NCI-H526 treated with DMSO at 0.1 percent for 48 hours (cell line): ENCODE measurements around the gene ABL2.
"Not testable (repeated sequence)": the region's sequence is repeated elsewhere in the genome, so short reads cannot be mapped to it uniquely, and the experiment has no call there.

ENCODE experiments used
- DNase-seq: peaks from one replicate; lab custom pipeline; 2025; lab: John Stamatoyannopoulos, UW

Gene ABL2

GRCh38 chr1:179213317-179213716 lies 16.2 kb downstream of the ABL2 start:
- DNase-seq: not testable (repeated sequence)

GRCh38 chr1:179208681-179209477 lies 20.6 kb downstream of the ABL2 start:
- no peak for DNase-seq

GRCh38 chr1:179206812-179207211 lies 22.7 kb downstream of the ABL2 start:
- DNase-seq: no peak

GRCh38 chr1:179205284-179205683 lies 24.2 kb downstream of the ABL2 start:
- no peak for DNase-seq

- DNase-seq: no peak
Observed at GRCh38 chr1:179202161-179202560, 27.3 kb downstream of the ABL2 start.

- no peak for DNase-seq
Observed at GRCh38 chr1:179200586-179200985, 28.9 kb downstream of the ABL2 start.

GRCh38 chr1:179197690-179198297 lies 31.7 kb downstream of the ABL2 start:
- no peak for DNase-seq

GRCh38 chr1:179195857-179196256 lies 33.6 kb downstream of the ABL2 start:
- not testable (repeated sequence) for DNase-seq

GRCh38 chr1:179195376-179195775 lies 34.1 kb downstream of the ABL2 start:
- no peak for DNase-seq

- no peak for DNase-seq
Observed at GRCh38 chr1:179194068-179194537, 35.4 kb downstream of the ABL2 start.

- DNase-seq: no peak
Observed at GRCh38 chr1:179190861-179191260, 38.6 kb downstream of the ABL2 start.

GRCh38 chr1:179187735-179188471 lies 41.6 kb downstream of the ABL2 start:
- no peak for DNase-seq

- no peak for DNase-seq
Observed at GRCh38 chr1:179187043-179187442, 42.4 kb downstream of the ABL2 start.

- DNase-seq: no peak
Observed at GRCh38 chr1:179184403-179184802, 45.1 kb downstream of the ABL2 start.

- DNase-seq: no peak
Observed at GRCh38 chr1:179183857-179184256, 45.6 kb downstream of the ABL2 start.

GRCh38 chr1:179178950-179179349 lies 50.5 kb downstream of the ABL2 start:
- DNase-seq: no peak

GRCh38 chr1:179178183-179178582 lies 51.3 kb downstream of the ABL2 start:
- no peak for DNase-seq

- no peak for DNase-seq
Observed at GRCh38 chr1:179177615-179178014, 51.9 kb downstream of the ABL2 start.

- no peak for DNase-seq
Observed at GRCh38 chr1:179177182-179177581, 52.3 kb downstream of the ABL2 start.

GRCh38 chr1:179175011-179175841 lies 54.3 kb downstream of the ABL2 start:
- DNase-seq: no peak

GRCh38 chr1:179170468-179170770 lies 59.1 kb downstream of the ABL2 start:
- not testable (repeated sequence) for DNase-seq
